SK-N-SH (cell line): ENCODE measurements around the gene OTOA. TPM values are rescaled to one million over a fixed set of nuclear protein-coding genes. Genes with fewer than 3 reads are reported as not detected.
"Not testable (repeated sequence)": the region's sequence is repeated elsewhere in the genome, so short reads cannot be mapped to it uniquely, and the experiment has no call there.

Source experiments
- CTCF ChIA-PET: fragments of 300-600, 350-600 bp; formaldehyde crosslinking; extraction: SDS; loops from one replicate; lab custom pipeline; 2021; lab: Yijun Ruan, JAX
- POLR2A ChIA-PET: fragments of 350-600 bp; sonication (Branson Sonifier 250); formaldehyde crosslinking; extraction: SDS; loops from one replicate; lab custom pipeline; 2020; ENCODE audit warnings: antibody characterized with exemption, inconsistent platforms; lab: Yijun Ruan, JAX
- DNase-seq: peaks from one replicate; pipeline ENCODE4 v3.0.0; 2012
- H2AFZ ChIP-seq: fragments of 200-600 bp; sonication (generic); 2 replicates; pipeline ENCODE4 v1.8.1; 2016; ENCODE audit warnings: antibody characterized with exemption, mild to moderate bottlenecking, low read depth
- H3F3A ChIP-seq: fragments of 200-600 bp; sonication (generic); replicated peaks from 2 replicates; pipeline ENCODE3; 2016; ENCODE audit warnings: antibody characterized with exemption, mild to moderate bottlenecking; ENCODE audit not compliant: insufficient read depth
- H3K27ac ChIP-seq, 2 experiments: fragments of 200-500 bp in 1 of 2; fragments of 200-600 bp in 1 of 2; sonication (Bioruptor generic) in 1 of 2; sonication (generic), shearing (Covaris generic) in 1 of 2; 2 replicates each; pipeline versions ENCODE4 v1.5.1 to v1.6.1; 2014 to 2016; ENCODE audit warnings: low read depth in 2 of 2, inconsistent platforms in 1 of 2, low read length in 1 of 2, mild to moderate bottlenecking in 1 of 2, mixed read lengths in 1 of 2
- H3K27me3 ChIP-seq: fragments of 200-600 bp; sonication (generic), shearing (Covaris generic); 2 replicates; pipeline ENCODE4 v1.6.1; 2016; ENCODE audit warnings: mixed run types; ENCODE audit not compliant: insufficient read depth
- H3K36me3 ChIP-seq, 2 experiments: fragments of 200-500 bp in 1 of 2; fragments of 200-600 bp in 1 of 2; sonication (Bioruptor generic) in 1 of 2; sonication (generic) in 1 of 2; replicated peaks in 1 of 2; 2 replicates each; pipeline versions ENCODE3 to v1.5.1; 2014 to 2016; ENCODE audit warnings: low read length in 1 of 2, mild to moderate bottlenecking in 1 of 2; ENCODE audit not compliant: insufficient read depth in 2 of 2, control insufficient read depth in 1 of 2
- H3K4me1 ChIP-seq, 2 experiments: fragments of 200-500 bp in 1 of 2; fragments of 200-600 bp in 1 of 2; sonication (Bioruptor generic) in 1 of 2; sonication (generic), shearing (Covaris generic) in 1 of 2; 2 replicates each; pipeline versions ENCODE4 v1.5.1 to v1.6.1; 2014 to 2016; ENCODE audit warnings: low read depth in 1 of 2, low read length in 1 of 2, mixed run types in 1 of 2; ENCODE audit not compliant: insufficient read depth in 2 of 2, control insufficient read depth in 1 of 2
- H3K4me2 ChIP-seq: fragments of 200-600 bp; sonication (generic), shearing (Covaris generic); 2 replicates; pipeline ENCODE4 v1.6.1; 2017; ENCODE audit warnings: mixed run types
- H3K4me3 ChIP-seq, 2 experiments: fragments of 200-500 bp in 1 of 2; fragments of 200-600 bp in 1 of 2; sonication (Bioruptor generic) in 1 of 2; sonication (generic), shearing (Covaris generic) in 1 of 2; 2 replicates each; pipeline versions ENCODE4 v1.5.1 to v1.8.1; 2014 to 2016; ENCODE audit warnings: low read depth in 2 of 2, inconsistent platforms in 1 of 2, low read length in 1 of 2, mild to moderate bottlenecking in 1 of 2, mixed read lengths in 1 of 2, moderate library complexity in 1 of 2
- H3K79me2 ChIP-seq: fragments of 200-600 bp; sonication (generic); 2 replicates; pipeline ENCODE4 v1.8.1; 2017; ENCODE audit warnings: mild to moderate bottlenecking; ENCODE audit not compliant: insufficient read depth
- H3K9ac ChIP-seq: fragments of 200-600 bp; sonication (generic); 2 replicates; pipeline ENCODE4 v1.6.1; 2017; ENCODE audit warnings: mixed run types
- H3K9me2 ChIP-seq: fragments of 200-600 bp; sonication (generic); 2 replicates; pipeline ENCODE4 v1.6.1; 2017; ENCODE audit warnings: mixed run types
- H3K9me3 ChIP-seq: fragments of 200-600 bp; sonication (generic); 2 replicates; pipeline ENCODE4 v1.6.1; 2017; ENCODE audit warnings: mixed run types, mild to moderate bottlenecking, moderate library complexity
- H4K20me1 ChIP-seq: fragments of 200-600 bp; sonication (generic); 2 replicates; pipeline ENCODE4 v1.6.1; 2017; ENCODE audit warnings: mild to moderate bottlenecking, mixed run types; ENCODE audit not compliant: insufficient read depth
- EP300 ChIP-seq, 2 experiments: IDR thresholded peaks; 2 replicates each; pipeline versions ENCODE4 v1.4.0 to v1.6.1; 2012; ENCODE audit warnings: borderline replicate concordance in 1 of 2, low read depth in 1 of 2, low read length in 1 of 2
- EZH2phosphoT487 ChIP-seq: fragments of 200-600 bp; sonication (generic); IDR thresholded peaks from 2 replicates; pipeline ENCODE4 v1.6.1; 2017; ENCODE audit warnings: low read depth, mixed run types, mild to moderate bottlenecking, antibody characterized with exemption, moderate library complexity, borderline replicate concordance
- FOSL2 ChIP-seq: IDR thresholded peaks from 2 replicates; pipeline ENCODE4 v1.4.0; 2012; ENCODE audit warnings: low read depth, mild to moderate bottlenecking, moderate library complexity, borderline replicate concordance
- FOXJ3 ChIP-seq: sonication (generic); formaldehyde crosslinking; IDR thresholded peaks from 2 replicates; pipeline ENCODE4 v1.5.1; 2020; ENCODE audit warnings: mild to moderate bottlenecking, missing genetic modification reagents
- GABPA ChIP-seq: IDR thresholded peaks from 2 replicates; pipeline ENCODE4 v1.4.0; 2012; ENCODE audit warnings: low read depth, mild to moderate bottlenecking
- GATA2 ChIP-seq: sonication (generic); formaldehyde crosslinking; IDR thresholded peaks from 2 replicates; pipeline ENCODE4 v1.5.0; 2020; ENCODE audit warnings: mild to moderate bottlenecking, missing genetic modification reagents
- IRF3 ChIP-seq: fragments of 150-350 bp; IDR thresholded peaks from 2 replicates; pipeline ENCODE4 v1.6.1; 2016; ENCODE audit warnings: mild to moderate bottlenecking, low read depth, low read length
- JUND ChIP-seq: IDR thresholded peaks from 2 replicates; pipeline ENCODE4 v1.4.0; 2012
- MEF2A ChIP-seq: IDR thresholded peaks from 2 replicates; pipeline ENCODE4 v1.4.0; 2012; ENCODE audit warnings: low read depth, borderline replicate concordance
- NRF1 ChIP-seq: IDR thresholded peaks from 2 replicates; pipeline ENCODE4 v1.6.1; 2012; ENCODE audit warnings: low read depth, mild to moderate bottlenecking, low read length
- POLR2AphosphoS5 ChIP-seq: IDR thresholded peaks from 2 replicates; pipeline ENCODE4 v1.6.1; 2012; ENCODE audit warnings: low read depth, low read length
- RAD21 ChIP-seq: IDR thresholded peaks from 2 replicates; pipeline ENCODE4 v1.6.1; 2012; ENCODE audit warnings: mild to moderate bottlenecking, low read length
- REST ChIP-seq: IDR thresholded peaks from 2 replicates; pipeline ENCODE4 v1.6.1; 2012; ENCODE audit warnings: mild to moderate bottlenecking, low read depth, low read length, moderate library complexity
- RFX5 ChIP-seq: IDR thresholded peaks from 2 replicates; pipeline ENCODE4 v1.6.1; 2012; ENCODE audit warnings: mild to moderate bottlenecking, improper control_type of control experiment, low read length
- RXRA ChIP-seq: IDR thresholded peaks from 2 replicates; pipeline ENCODE4 v1.4.0; 2012; ENCODE audit warnings: low read depth, mild to moderate bottlenecking, borderline replicate concordance
- SIN3A ChIP-seq: IDR thresholded peaks from 2 replicates; pipeline ENCODE4 v1.6.1; 2012; ENCODE audit warnings: low read depth, mild to moderate bottlenecking, low read length, moderate library complexity, borderline replicate concordance
- TAF1 ChIP-seq: IDR thresholded peaks from 2 replicates; pipeline ENCODE4 v1.6.1; 2012; ENCODE audit warnings: low read depth, mild to moderate bottlenecking, low read length, moderate library complexity, borderline replicate concordance
- TCF12 ChIP-seq: IDR thresholded peaks from 2 replicates; pipeline ENCODE4 v1.4.0; 2012
- TEAD4 ChIP-seq: IDR thresholded peaks from 2 replicates; pipeline ENCODE4 v1.4.0; 2012; ENCODE audit warnings: mild to moderate bottlenecking, borderline replicate concordance; ENCODE audit not compliant: insufficient read depth
- USF1 ChIP-seq: IDR thresholded peaks from 2 replicates; pipeline ENCODE4 v1.4.0; 2012; ENCODE audit warnings: low read depth, borderline replicate concordance
- YY1 ChIP-seq: IDR thresholded peaks from 2 replicates; pipeline ENCODE4 v1.4.0; 2012; ENCODE audit warnings: low read depth, mild to moderate bottlenecking
- ZBTB33 ChIP-seq: IDR thresholded peaks from 2 replicates; pipeline ENCODE4 v1.4.0; 2012; ENCODE audit warnings: low read depth, borderline replicate concordance
- WGBS: methylation state at CpG from one replicate; pipeline ENCODE4 v1.1.6; 2017; ENCODE audit warnings: low lambda C conversion rate; 5-methylcytosine and 5-hydroxymethylcytosine counted together
- polyA plus RNA-seq, 3 experiments: library from polyadenylated mRNA; depleted of rRNA; stranded (reverse); fragments of >200 nt; gene quantifications; 2 replicates each; pipeline ENCODE4 v1.2.3, GENCODE V29; 2012

The OTOA gene
- polyA plus RNA-seq, 1 of the 3 experiments (the other 2 are of a cell fraction): 0.02 TPM

GRCh38 chr16:21723532-21723931 lies 59.8 kb downstream of the OTOA start (continued):
- no peak for TF ChIP-seq NRF1
- no peak for TF ChIP-seq REST
- TF ChIP-seq TEAD4: no peak
- no peak for TF ChIP-seq MEF2A
- TF ChIP-seq JUND: no peak

- 73% methylated on average over 3 of the region's 3 CpGs for WGBS
- ChIA-PET CTCF (interaction anchor here (0.6 kb wide), 1 partner anchor 19 kb away, joined by 3 read pairs; no protein-coding TSS in a partner anchor), POLR2A (no interaction called here)
- no peaks in the 10 kb centered on the region for H3F3A ChIP-seq
- H3K27me3 ChIP-seq: no peaks in the 10 kb centered on the region
- H3K9ac ChIP-seq: no peak overlapping the region
- no peak overlapping the region for H2AFZ ChIP-seq
- no peak overlapping the region for H3K27ac ChIP-seq
- H3K4me1 ChIP-seq: no peaks in the 10 kb centered on the region
- H3K4me3 ChIP-seq: no peak overlapping the region
- no peaks in the 10 kb centered on the region for H3K36me3 ChIP-seq
- no peak overlapping the region for H3K4me2 ChIP-seq
- no peak for DNase-seq
- no peaks in the 10 kb centered on the region for H3K9me2 ChIP-seq
- no peaks in the 10 kb centered on the region for H3K79me2 ChIP-seq
- no peaks in the 10 kb centered on the region for H4K20me1 ChIP-seq
- TF ChIP-seq YY1: no peak
- no peak for TF ChIP-seq EP300 (IDR thresholded peaks at IDR 0.05; ENCODE audit: borderline replicate concordance in 1 of 2, low read depth in 1 of 2, low read length in 1 of 2)
- no peak for TF ChIP-seq NRF1
- TF ChIP-seq EZH2phosphoT487: no peak
- TF ChIP-seq IRF3: no peak
- no peak for TF ChIP-seq FOSL2
- no peak for TF ChIP-seq GABPA
- no peak for TF ChIP-seq SIN3A
- no peak for TF ChIP-seq RFX5
- TF ChIP-seq RXRA: no peak
- TF ChIP-seq FOXJ3 (CRISPR knock-in tag): no peak
- no peak for TF ChIP-seq USF1
- no peak for TF ChIP-seq RAD21
- TF ChIP-seq ZBTB33: no peak
- no peak for TF ChIP-seq TEAD4
- no peak for TF ChIP-seq POLR2AphosphoS5
- no peak for TF ChIP-seq GATA2
- no peak for TF ChIP-seq TCF12
- TF ChIP-seq TAF1: no peak
- TF ChIP-seq, all 33 proteins: peak for 0
- no peaks in the 10 kb centered on the region for H3K9me3 ChIP-seq
These were observed 63.6 kb downstream of the OTOA start for GRCh38 chr16:21727344-21727743.

- H3K4me3 ChIP-seq, H3K9me3 ChIP-seq, H3K9me2 ChIP-seq, CTCF ChIA-PET, H4K20me1 ChIP-seq, H3K27ac ChIP-seq, H2AFZ ChIP-seq, POLR2A ChIA-PET, H3F3A ChIP-seq, H3K79me2 ChIP-seq, H3K27me3 ChIP-seq, H3K9ac ChIP-seq, H3K4me1 ChIP-seq, H3K4me2 ChIP-seq, H3K36me3 ChIP-seq, DNase-seq: not testable (repeated sequence)
- WGBS: 33% methylated on average over 4 of the region's 4 CpGs
These were observed 67.5 kb downstream of the OTOA start for GRCh38 chr16:21731233-21731632.
